Retina (tissue), 1 donor: ENCODE results near the gene LMO1.

Source experiments
- DNase-seq: peaks from one replicate; pipeline ENCODE4 v3.0.0-alpha.2; 2016

The LMO1 gene

GRCh38 chr11:8242499-8243280 lies 21.0 kb downstream of the LMO1 start:
- DNase-seq = peak; percentile 81

- no peak for DNase-seq
Measured at GRCh38 chr11:8242118-8242475, 21.6 kb downstream of the LMO1 start.

GRCh38 chr11:8241373-8242117 lies 22.1 kb downstream of the LMO1 start:
- DNase-seq = peak; percentile 73

DNA sequence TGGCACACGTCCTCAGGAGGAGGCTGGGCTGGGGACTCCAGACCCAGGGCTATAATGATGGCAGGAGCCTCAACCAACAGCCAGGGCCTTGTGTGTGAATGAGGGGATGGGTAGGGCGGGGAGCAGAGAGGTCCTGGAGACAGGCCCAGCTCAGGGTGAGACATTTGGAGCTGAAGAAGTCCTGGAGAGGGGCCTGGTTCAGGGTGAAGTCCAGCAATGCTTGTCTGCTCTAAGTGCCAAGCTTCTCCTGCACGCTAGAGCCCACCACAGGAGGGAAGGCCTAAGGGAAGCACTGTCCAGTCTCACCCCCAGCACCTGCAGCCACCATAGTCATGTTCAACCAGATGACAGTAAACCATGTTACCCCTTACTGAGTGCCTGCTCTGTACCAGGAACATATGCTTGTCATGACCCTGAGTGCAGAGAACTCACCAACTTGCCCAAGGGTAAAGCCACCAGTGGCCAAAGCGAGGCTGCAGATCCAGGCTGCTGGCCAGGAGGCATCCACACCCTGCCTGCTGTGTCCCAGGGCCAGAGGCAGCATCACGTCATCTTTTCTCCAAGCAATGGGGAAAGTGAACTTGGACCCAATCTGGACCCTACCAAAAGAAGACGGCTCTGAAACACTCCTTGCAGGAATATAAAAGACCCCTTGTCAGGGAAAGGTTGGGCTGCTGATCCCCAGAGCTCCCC lies 24.0 kb downstream of the LMO1 start:
- no peak for DNase-seq

DNA sequence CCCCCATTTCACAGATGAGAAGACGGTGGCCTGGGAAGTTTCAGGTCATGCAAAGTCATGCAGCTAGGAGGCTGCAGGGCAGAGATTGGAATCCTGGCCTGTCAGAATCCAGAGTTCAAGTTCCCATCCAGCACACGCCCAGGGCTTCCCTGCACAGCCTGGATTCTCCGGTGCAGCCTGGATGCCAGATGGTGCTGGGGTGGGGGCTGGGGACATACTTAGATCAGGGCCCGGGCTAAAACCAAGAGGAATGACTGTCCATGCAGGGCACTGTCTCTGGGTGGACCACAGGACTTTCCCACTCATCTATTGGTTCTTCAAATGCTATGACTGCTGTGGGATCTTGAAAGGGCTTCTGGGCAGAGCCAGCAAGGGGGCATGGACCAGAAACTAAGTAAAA lies 24.6 kb downstream of the LMO1 start:
- DNase-seq = no peak

- DNase-seq = no peak
Measured at GRCh38 chr11:8237453-8237852, 26.2 kb downstream of the LMO1 start.

GRCh38 chr11:8235925-8236324 lies 27.8 kb downstream of the LMO1 start:
- no peak for DNase-seq

DNA sequence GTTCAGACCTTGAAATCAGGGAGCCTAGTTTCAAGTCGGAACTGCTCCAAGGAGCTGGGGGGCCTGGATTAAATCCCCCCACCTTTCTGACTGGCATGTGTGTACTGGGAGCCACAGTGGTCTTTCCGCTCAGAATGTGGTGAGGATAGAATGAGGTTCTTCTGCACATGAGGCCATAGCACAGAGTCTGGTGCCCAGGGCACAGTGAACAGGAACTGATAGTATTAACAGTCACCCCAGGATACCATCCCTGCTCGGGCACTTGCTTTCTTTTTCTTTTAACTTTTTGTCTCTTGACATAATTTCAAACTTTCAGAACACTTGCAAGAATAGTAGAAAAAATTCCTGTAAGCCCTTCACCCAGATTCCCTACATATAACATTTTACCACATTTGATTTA lies 28.8 kb downstream of the LMO1 start:
- no peak for DNase-seq

DNA sequence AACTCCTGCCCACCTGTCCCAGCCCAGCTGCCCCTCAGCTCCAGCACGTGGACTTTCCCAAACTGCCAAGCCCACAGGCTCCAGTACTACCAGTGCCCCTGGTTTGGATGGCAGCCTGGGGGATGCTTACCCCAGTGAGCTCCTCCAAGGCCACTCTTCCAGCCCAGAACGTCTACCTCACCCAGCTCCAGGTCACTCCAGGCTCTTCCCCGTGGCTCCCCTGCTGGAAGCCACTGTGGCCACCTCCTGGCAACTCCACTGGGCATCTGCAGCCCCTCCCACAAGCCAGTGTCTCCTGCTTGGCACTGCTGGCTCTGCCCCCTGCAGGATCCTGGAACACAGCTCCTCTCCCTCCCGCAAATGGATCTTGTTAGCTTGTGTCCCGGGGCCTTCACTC lies 29.3 kb downstream of the LMO1 start:
- no peak for DNase-seq

- DNase-seq = no peak
Measured at GRCh38 chr11:8233691-8234424, 29.8 kb downstream of the LMO1 start.

DNA sequence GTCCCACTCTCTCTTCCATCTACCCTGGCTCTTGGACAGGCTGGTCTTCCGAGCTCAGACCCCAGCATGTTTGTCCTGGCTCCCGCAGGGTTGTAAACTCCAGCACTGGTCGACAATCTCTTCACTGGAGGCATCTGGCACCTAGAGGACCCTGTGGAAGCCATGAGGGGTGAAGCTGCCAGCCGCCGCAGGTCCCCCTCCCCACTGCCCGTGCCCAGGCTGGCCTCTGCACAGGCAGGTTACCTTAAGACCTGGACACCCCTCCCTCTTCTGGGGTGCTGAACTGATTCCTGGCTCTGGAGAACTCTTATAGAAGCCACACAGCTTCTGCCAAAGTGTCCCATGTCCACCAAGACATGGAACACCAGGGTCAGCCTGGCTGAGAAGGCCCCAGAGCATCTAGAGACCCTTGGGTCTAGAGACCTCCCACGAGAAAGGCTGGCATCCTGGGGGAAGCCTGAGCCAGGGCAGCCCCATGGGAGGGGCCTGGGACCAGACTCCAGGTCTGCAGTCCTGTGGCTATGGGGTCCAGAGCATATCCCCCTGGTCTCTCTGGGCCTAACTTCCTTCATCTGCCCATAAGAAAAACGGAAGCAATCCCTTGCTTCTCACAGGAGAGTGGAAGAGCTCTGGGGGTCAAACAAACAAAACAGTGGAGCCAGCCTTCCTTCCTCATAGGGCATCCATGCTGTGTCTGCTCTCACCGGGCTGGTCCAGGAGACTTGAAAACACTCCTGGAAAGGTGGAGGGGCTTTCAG lies 30.6 kb downstream of the LMO1 start:
- DNase-seq = no peak

DNA sequence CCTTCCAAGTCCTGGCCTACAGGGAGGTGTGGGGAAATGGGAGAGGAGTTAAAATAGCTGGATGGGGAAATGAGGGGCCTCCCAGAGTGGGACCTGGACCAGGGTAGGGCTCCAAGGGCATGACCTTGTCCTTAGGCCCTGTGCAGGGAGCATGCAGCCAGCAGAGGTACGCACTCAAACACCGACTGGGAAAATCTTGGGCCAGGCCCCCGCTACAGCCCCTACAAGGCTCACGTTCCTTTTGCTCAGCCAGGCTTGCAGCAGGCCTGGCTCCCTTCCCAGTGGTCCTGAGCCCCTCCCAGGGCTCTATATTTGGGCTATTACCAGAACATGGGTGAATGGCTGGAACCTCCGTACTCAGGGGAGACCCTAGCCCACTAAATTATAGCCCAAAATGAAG lies 31.3 kb downstream of the LMO1 start:
- no peak for DNase-seq

DNA sequence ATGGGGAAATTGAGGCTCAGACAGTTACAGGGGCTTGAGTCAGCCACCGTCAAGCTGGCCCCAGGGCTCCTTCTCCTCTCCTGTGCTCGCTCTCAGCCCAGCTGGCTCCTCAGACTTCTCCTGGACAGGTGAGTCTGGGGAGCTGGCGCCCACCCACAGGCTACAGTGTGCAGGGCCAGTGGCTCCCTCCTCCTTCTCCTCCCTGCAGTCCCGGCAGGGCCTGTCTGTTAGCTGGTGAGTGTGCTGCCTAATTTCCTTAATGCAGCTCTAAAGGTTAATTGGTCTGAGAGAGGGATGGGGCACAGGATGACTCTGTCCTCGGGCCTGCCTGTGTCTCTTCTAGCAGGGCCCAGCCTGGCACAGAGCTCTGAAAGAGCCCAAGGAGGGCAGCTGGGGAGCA lies 31.7 kb downstream of the LMO1 start:
- DNase-seq = no peak

DNA sequence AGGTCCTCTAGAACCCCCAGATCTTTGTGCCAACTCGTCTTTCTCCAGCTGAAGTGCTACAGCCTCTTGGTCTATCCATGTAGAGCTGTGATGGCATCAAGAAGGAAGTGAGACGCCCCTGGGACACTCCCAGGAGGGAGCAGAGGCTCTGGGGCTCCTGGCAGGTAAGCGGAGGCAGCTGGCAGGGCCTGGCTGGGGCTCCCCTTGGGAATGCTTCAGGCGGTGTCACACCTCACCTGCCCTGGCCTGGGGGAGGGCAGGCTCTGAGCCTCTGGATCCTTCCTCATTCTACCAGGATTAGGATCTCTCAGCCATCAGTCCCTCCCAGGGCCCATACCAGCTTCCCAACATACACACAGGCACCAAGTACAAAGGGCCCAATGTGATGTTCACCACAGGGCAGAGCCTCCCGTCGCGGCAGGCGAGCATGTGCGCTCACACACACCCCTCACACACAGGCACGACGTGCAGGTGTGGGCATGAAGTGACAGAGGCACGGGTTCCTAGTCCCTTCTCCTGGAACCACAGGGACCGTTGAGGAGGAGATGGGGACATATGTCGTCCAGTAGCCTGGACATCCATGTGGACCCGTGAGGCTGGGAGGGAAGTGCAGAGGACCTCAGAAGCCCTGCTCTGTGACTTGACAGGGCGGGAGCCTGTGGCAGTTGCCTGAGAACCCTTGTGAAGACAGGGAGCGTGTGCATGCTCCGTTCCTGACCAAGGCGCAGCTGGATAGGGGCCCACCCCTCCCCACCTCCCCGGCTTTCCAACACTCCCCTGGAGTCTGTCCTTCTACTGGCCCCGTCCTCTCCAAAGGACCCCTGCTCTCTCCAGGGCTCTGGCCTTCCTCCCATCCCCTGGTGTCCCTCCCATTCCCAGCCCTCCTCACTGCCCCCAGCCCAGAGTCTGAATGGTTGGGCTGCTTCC lies 32.5 kb downstream of the LMO1 start:
- DNase-seq = no peak

DNA sequence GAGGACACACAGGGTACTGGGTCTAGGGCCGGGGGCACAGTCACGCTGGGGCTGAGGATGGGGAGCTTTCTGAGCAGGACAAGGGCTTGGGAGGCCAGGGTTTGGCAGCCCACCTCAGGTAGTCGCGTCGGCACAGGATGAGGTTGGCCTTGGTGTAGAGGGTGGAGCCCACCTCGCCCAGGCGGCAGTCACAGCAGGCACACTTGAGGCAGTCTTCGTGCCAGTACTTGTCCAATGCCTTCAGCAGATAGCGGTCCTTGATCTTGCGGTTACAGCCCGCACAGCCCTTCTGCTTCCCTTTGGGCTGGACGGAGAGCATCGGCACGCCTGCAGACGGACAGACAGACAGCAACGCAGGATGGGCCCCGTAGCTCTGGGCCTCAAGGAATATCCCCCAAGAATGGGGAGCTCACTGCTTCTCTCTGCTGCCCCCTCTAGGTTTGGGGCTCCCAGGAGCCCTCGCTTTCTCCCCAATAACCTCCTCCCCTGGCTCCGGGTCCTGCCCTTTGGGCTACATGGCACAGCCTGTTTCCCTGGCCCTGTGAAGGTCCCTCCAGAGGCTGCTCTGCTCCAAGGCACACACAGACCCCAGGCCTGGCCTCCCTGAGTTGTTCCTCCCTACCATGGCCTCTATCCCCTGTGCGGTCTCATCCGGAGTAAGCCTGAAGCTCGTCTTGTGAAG lies 33.4 kb downstream of the LMO1 start:
- DNase-seq = no peak

DNA sequence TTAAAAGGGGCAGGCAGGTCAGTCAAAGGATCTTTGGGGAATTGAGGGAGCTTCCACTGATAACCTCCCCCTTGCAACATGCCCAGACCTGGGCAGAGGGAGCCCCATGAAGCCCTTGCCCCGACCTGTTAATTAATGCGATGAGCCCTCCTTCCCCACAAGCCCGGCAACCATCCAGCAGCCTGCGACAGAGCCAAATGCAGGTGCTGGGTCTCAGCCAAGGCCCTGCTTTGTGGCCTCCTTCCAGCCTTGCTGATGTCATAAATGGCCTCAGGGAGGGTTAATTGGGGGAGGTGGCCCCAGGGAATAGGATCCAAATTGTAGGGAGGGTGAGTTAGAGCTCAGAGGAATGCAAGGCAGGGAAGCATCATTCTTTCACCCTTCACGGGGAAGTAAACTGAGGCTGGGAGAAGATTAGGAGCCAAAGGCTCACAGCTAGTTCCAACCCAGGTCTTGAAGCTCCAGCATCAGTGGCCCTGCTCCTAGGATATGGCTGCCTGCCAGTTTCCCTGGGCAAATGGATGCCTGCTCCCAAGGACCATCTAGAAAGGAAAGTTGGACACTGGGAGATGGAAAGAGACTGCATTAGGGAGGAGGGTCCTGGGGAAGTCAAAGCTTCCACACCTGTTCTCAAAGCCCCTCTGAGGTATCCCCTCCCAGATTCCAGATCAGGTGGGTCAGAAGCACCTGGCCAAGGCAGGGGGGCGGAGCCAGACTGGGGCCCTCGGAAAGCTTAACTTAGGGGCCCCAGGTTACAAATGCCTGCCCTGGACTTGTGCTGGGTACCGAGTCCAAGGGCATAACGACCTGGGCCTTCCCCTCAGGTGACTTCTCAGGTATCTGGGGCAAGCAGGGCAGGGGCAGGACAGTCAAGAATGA lies 34.1 kb downstream of the LMO1 start:
- no peak for DNase-seq

DNA sequence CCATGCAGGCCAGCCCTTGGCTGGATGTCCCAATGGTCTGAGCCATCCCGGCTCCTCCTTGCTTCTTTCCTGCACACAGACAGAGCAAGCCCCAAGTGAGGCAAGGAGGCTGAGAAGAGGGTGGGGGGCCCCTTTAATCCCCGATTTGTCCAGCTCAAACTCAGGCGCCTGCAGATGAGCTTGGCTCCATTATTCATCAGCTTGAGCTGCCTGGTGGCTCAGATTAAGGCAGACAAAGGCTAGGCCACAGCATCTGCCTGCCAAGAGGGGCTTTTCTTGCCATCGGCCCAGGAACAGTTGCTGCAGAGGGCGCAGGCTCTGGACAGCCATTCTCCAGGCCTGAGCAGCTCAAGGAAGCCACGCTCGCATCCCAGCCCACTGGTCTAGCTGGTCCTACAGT lies 35.4 kb downstream of the LMO1 start:
- DNase-seq = no peak

DNA sequence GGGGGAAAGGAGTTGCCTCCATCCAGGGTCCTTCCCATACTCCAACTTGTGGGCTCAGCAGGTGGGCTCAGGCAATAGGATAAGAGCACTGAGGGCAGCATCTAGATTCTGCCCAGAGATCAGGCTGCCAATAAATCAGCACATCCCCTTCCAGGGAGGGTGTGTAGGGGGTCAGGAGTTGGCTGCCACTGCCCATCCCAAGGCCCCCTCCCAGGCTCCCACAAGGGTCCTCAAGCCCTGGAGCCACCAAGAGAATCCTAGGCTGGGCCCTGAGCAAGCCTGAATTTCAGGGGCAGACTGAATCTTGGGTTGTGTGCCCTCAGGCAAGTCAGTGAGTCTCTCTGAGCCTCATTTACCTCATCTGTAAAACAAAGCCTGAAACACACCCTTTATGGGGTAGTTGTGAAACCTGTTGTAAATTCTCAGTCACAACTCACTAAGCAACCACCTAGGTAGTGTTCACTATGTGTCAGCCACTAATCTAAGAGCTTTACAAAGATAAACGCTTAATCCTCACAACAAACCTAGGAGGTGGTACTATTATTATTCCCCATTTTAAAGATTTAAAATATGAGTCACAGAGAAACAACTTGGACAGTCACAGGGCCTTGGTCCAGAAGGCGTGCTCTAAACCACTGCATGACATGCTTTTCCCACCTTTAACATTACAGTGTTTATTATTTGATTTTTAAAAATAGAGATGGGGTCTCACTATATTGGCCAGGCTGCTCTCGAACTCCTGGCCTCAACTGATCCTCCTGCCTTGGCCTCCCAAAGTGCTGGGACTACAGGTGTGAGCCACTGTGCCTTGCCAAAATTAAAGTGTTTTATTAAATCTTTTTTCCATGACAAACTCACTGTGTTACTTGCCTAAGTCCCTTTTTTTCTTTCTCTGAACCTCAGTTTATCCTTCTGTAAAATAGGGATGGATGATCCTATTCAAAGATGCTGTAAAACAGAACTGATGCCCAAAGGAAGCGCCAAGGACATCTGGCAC lies 36.2 kb downstream of the LMO1 start:
- DNase-seq = no peak
